Neural cell (in vitro differentiated cells): ENCODE data around the gene RUFY3. TPM values are rescaled to one million over a fixed set of nuclear protein-coding genes. Genes with fewer than 3 reads are reported as not detected.

Experiments
- H2AFZ ChIP-seq: fragments of 200-600, 300-800 bp; sonication (generic), shearing (Covaris generic); 2 replicates; pipeline ENCODE4 v1.6.0; 2014; ENCODE audit warnings: low read depth, mild to moderate bottlenecking, antibody characterized with exemption, low read length, moderate library complexity
- H3F3A ChIP-seq: fragments of 200-600 bp; shearing (Covaris generic); 2 replicates; pipeline ENCODE4 v1.6.1; 2016; ENCODE audit warnings: mild to moderate bottlenecking, moderate library complexity, mixed read lengths, antibody characterized with exemption, low read length; ENCODE audit not compliant: insufficient read depth, poor library complexity, severe bottlenecking
- H3K27ac ChIP-seq: fragments of 200-600, 300-800 bp; sonication (generic), shearing (Covaris generic); 2 replicates; pipeline ENCODE4 v1.5.1; 2014; ENCODE audit warnings: mild to moderate bottlenecking, low read length, moderate library complexity
- H3K27me3 ChIP-seq: fragments of 300-800, 200-600 bp; sonication (generic), shearing (Covaris generic); 2 replicates; pipeline ENCODE4 v1.6.0; 2014; ENCODE audit warnings: mild to moderate bottlenecking, low read depth, low read length, moderate library complexity; ENCODE audit not compliant: insufficient read depth
- H3K36me3 ChIP-seq: fragments of 300-800, 200-600 bp; sonication (generic), shearing (Covaris generic); 2 replicates; pipeline ENCODE4 v1.5.1; 2014; ENCODE audit warnings: mild to moderate bottlenecking, antibody characterized with exemption, low read length, moderate library complexity; ENCODE audit not compliant: insufficient read depth
- H3K4me2 ChIP-seq: fragments of 300-800, 200-600 bp; sonication (generic), shearing (Covaris generic); 2 replicates; pipeline ENCODE4 v1.6.0; 2014; ENCODE audit warnings: mild to moderate bottlenecking, low read length
- H3K4me3 ChIP-seq: fragments of 300-800, 200-600 bp; sonication (generic), shearing (Covaris generic); 2 replicates; pipeline ENCODE4 v1.5.1; 2014; ENCODE audit warnings: mild to moderate bottlenecking, low read length, moderate library complexity
- H3K79me2 ChIP-seq: fragments of 200-600 bp; shearing (Covaris generic); replicated peaks from 2 replicates; pipeline ENCODE4 v1.6.0; 2014; ENCODE audit warnings: mild to moderate bottlenecking, low read length, moderate library complexity; ENCODE audit not compliant: insufficient read depth
- H3K9ac ChIP-seq: fragments of 300-800, 200-600 bp; sonication (generic), shearing (Covaris generic); 2 replicates; pipeline ENCODE4 v1.6.1; 2016; ENCODE audit warnings: mild to moderate bottlenecking, low read length, mixed read lengths
- H3K9me2 ChIP-seq: fragments of 200-600 bp; shearing (Covaris generic); 2 replicates; pipeline ENCODE4 v1.6.1; 2016; ENCODE audit warnings: mild to moderate bottlenecking, low read length, mixed read lengths; ENCODE audit not compliant: insufficient read depth
- H3K9me3 ChIP-seq: fragments of 200-600, 300-800 bp; sonication (generic), shearing (Covaris generic); 2 replicates; pipeline ENCODE4 v1.6.1; 2016; ENCODE audit warnings: mild to moderate bottlenecking, mixed run types, low read length, moderate library complexity, mixed read lengths
- H4K20me1 ChIP-seq: fragments of 200-600 bp; shearing (Covaris generic); 2 replicates; pipeline ENCODE4 v1.6.1; 2016; ENCODE audit warnings: mild to moderate bottlenecking, mixed run types; ENCODE audit not compliant: insufficient read depth
- EP300 ChIP-seq: fragments of 450-650 bp; conservative IDR thresholded peaks from 2 replicates; pipeline ENCODE4 v1.6.1; 2014; ENCODE audit warnings: antibody characterized with exemption, mild to moderate bottlenecking, moderate library complexity; ENCODE audit not compliant: poor library complexity, severe bottlenecking
- EZH2 ChIP-seq: fragments of 200-600, 300-800 bp; shearing (Covaris generic), sonication (generic); IDR thresholded peaks from 2 replicates; pipeline ENCODE4 v1.6.1; 2014; ENCODE audit warnings: antibody characterized with exemption, low read length, borderline replicate concordance, mild to moderate bottlenecking; ENCODE audit not compliant: insufficient read depth, poor library complexity, severe bottlenecking
- MXI1 ChIP-seq: fragments of 450-650 bp; conservative IDR thresholded peaks from 2 replicates; pipeline ENCODE4 v1.6.1; 2014; ENCODE audit warnings: antibody characterized with exemption, mild to moderate bottlenecking; ENCODE audit not compliant: poor library complexity, severe bottlenecking
- POLR2AphosphoS5 ChIP-seq: IDR thresholded peaks from 2 replicates; pipeline ENCODE4 v1.6.1; 2012
- RAD21 ChIP-seq: fragments of 450-650 bp; conservative IDR thresholded peaks from 2 replicates; pipeline ENCODE4 v1.6.1; 2014; ENCODE audit warnings: antibody characterized with exemption, mild to moderate bottlenecking, moderate library complexity
- SMC3 ChIP-seq: fragments of 450-650 bp; conservative IDR thresholded peaks from 2 replicates; pipeline ENCODE4 v1.6.1; 2014; ENCODE audit warnings: antibody characterized with exemption, mild to moderate bottlenecking, moderate library complexity; ENCODE audit not compliant: poor library complexity
- TAF1 ChIP-seq: IDR thresholded peaks from 2 replicates; pipeline ENCODE4 v1.6.1; 2012; ENCODE audit warnings: low read depth
- polyA plus RNA-seq: library from polyadenylated mRNA; depleted of rRNA; stranded (reverse); fragments of >200 nt; gene quantifications from 2 replicates; pipeline ENCODE4 v1.2.3, GENCODE V29; 2014
- TF ChIP-seq, protein P1 (sequence below): fragments of 450-650 bp; IDR thresholded peaks from 2 replicates; pipeline ENCODE4 v1.5.1; 2014; ENCODE audit warnings: antibody characterized with exemption, mild to moderate bottlenecking, moderate library complexity; ENCODE audit not compliant: poor library complexity, severe bottlenecking
- TF ChIP-seq, protein P2 (sequence below): IDR thresholded peaks from 2 replicates; pipeline ENCODE4 v1.6.1; 2012; ENCODE audit warnings: borderline replicate concordance

RUFY3 gene
- polyA plus RNA-seq, 1 donor from 2014 or later = 414 TPM

DNA sequence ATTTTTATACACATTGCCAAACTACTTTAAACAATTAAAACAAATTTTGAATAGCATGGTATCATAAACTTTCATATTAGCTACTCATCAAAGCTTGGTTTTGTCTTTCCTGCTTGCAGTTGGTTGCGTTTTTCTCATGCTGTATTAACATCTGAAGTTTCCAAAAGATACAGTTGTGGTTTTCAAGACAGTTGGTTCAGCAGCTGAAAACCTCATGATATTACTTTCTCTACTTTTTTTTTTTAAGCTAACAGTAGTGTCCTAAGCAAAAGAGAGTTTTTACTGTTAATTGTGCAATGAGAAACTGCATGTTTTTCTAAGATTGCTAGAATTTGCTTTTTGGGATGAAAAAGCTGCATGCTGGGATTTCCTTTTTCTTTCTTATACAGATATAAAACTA lies 15.2 kb downstream of the RUFY3 start:
- TF ChIP-seq, protein P1, sequence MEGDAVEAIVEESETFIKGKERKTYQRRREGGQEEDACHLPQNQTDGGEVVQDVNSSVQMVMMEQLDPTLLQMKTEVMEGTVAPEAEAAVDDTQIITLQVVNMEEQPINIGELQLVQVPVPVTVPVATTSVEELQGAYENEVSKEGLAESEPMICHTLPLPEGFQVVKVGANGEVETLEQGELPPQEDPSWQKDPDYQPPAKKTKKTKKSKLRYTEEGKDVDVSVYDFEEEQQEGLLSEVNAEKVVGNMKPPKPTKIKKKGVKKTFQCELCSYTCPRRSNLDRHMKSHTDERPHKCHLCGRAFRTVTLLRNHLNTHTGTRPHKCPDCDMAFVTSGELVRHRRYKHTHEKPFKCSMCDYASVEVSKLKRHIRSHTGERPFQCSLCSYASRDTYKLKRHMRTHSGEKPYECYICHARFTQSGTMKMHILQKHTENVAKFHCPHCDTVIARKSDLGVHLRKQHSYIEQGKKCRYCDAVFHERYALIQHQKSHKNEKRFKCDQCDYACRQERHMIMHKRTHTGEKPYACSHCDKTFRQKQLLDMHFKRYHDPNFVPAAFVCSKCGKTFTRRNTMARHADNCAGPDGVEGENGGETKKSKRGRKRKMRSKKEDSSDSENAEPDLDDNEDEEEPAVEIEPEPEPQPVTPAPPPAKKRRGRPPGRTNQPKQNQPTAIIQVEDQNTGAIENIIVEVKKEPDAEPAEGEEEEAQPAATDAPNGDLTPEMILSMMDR = no peak
- no peak for TF ChIP-seq SMC3
- TF ChIP-seq EP300 = no peak
- TF ChIP-seq, protein P2, sequence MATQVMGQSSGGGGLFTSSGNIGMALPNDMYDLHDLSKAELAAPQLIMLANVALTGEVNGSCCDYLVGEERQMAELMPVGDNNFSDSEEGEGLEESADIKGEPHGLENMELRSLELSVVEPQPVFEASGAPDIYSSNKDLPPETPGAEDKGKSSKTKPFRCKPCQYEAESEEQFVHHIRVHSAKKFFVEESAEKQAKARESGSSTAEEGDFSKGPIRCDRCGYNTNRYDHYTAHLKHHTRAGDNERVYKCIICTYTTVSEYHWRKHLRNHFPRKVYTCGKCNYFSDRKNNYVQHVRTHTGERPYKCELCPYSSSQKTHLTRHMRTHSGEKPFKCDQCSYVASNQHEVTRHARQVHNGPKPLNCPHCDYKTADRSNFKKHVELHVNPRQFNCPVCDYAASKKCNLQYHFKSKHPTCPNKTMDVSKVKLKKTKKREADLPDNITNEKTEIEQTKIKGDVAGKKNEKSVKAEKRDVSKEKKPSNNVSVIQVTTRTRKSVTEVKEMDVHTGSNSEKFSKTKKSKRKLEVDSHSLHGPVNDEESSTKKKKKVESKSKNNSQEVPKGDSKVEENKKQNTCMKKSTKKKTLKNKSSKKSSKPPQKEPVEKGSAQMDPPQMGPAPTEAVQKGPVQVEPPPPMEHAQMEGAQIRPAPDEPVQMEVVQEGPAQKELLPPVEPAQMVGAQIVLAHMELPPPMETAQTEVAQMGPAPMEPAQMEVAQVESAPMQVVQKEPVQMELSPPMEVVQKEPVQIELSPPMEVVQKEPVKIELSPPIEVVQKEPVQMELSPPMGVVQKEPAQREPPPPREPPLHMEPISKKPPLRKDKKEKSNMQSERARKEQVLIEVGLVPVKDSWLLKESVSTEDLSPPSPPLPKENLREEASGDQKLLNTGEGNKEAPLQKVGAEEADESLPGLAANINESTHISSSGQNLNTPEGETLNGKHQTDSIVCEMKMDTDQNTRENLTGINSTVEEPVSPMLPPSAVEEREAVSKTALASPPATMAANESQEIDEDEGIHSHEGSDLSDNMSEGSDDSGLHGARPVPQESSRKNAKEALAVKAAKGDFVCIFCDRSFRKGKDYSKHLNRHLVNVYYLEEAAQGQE = no peak
- no peak for TF ChIP-seq EZH2
- TF ChIP-seq MXI1 = no peak
- TF ChIP-seq TAF1 = no peak
- TF ChIP-seq POLR2AphosphoS5 = no peak
- TF ChIP-seq RAD21 = no peak
- H3K27me3 ChIP-seq = no peaks in the 10 kb centered on the region
- H3K9ac ChIP-seq = no peak overlapping the region
- peaks cover 23% of the 10 kb centered on the region for H4K20me1 ChIP-seq
- no peak overlapping the region for H3K27ac ChIP-seq
- H3K79me2 ChIP-seq = peaks cover 71% of the 10 kb centered on the region
- H3K4me2 ChIP-seq = no peak overlapping the region
- peaks cover 4% of the 10 kb centered on the region for H3F3A ChIP-seq
- no peaks in the 10 kb centered on the region for H3K9me3 ChIP-seq
- no peaks in the 10 kb centered on the region for H3K9me2 ChIP-seq
- H3K4me3 ChIP-seq = no peak overlapping the region
- no peak overlapping the region for H2AFZ ChIP-seq
- H3K36me3 ChIP-seq = no peaks in the 10 kb centered on the region

DNA sequence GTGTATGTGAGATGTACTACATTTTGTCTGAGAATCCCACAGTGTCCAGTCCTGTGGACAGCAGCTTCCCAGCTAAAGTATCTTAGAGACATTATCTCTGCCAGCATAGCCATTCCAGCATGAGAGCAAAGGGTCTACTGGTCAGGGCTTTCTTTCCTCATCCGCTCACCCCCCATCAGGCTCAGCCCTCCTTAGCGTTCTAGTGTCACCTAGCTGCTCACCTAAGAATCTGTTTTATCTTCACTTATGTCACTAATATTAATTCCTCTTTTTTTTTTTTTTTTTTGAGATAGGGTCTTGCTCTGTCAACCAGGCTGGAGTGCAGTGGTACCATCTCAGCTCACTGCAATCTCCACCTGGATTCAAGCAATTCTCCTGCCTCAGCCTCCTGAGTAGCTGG lies 15.6 kb downstream of the RUFY3 start:
- H3K9ac ChIP-seq = no peak overlapping the region
- H3K36me3 ChIP-seq = no peaks in the 10 kb centered on the region
- no peaks in the 10 kb centered on the region for H3K9me2 ChIP-seq
- H3K27me3 ChIP-seq = no peaks in the 10 kb centered on the region
- H3K4me3 ChIP-seq = no peak overlapping the region
- no peak overlapping the region for H3K4me2 ChIP-seq
- H3F3A ChIP-seq = peaks cover 4% of the 10 kb centered on the region
- TF ChIP-seq, protein P2 = no peak
- TF ChIP-seq MXI1 (no peak), POLR2AphosphoS5 (no peak), EZH2 (no peak), EP300 (no peak), TAF1 (no peak), SMC3 (no peak)
- TF ChIP-seq, protein P1 = no peak
- H3K79me2 ChIP-seq = peaks cover 69% of the 10 kb centered on the region
- H3K9me3 ChIP-seq = no peaks in the 10 kb centered on the region
- no peak overlapping the region for H2AFZ ChIP-seq
- no peak overlapping the region for H3K27ac ChIP-seq
- peaks cover 23% of the 10 kb centered on the region for H4K20me1 ChIP-seq
